Measurements from ENCODE around the gene TMEM164.

DNA sequence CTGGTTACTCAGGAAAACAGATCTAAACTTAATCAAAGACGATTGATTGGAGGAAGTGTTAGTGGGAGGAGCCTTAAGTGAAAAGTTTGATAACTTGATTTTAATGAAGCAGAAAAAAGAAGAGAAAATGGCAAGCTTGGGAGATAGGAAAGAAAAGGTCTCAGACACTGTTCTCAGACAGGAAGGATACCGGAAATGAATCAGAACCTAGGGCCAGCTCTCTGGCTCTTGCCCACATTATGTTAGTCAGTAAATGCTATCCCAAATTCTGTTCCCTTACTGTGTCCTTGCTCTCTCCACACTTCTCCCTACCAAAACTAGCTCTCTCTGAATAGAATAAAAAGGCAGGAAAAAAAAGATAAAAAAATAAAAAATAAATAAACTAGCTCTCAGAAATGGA, 48.6 kb upstream of the TMEM164 start:
- TF ChIP-seq, protein P1, sequence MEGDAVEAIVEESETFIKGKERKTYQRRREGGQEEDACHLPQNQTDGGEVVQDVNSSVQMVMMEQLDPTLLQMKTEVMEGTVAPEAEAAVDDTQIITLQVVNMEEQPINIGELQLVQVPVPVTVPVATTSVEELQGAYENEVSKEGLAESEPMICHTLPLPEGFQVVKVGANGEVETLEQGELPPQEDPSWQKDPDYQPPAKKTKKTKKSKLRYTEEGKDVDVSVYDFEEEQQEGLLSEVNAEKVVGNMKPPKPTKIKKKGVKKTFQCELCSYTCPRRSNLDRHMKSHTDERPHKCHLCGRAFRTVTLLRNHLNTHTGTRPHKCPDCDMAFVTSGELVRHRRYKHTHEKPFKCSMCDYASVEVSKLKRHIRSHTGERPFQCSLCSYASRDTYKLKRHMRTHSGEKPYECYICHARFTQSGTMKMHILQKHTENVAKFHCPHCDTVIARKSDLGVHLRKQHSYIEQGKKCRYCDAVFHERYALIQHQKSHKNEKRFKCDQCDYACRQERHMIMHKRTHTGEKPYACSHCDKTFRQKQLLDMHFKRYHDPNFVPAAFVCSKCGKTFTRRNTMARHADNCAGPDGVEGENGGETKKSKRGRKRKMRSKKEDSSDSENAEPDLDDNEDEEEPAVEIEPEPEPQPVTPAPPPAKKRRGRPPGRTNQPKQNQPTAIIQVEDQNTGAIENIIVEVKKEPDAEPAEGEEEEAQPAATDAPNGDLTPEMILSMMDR (conservative IDR thresholded peaks at IDR 0.05 in 1 of 2, IDR thresholded peaks at IDR 0.05 in 1 of 2; ENCODE audit: extremely low read depth in 1 of 2, insufficient read depth in 1 of 2, low read depth in 1 of 2, low read length in 2 of 2) = no peak
- TF ChIP-seq EZH2 (IDR thresholded peaks at IDR 0.05; ENCODE audit: borderline replicate concordance, low read length) = no peak

Measured in mammary epithelial cell (primary cell).